Stimulated activated CD8-positive, alpha-beta memory T cell treated with anti-CD3 and anti-CD28 coated beads, Interleukin-4, amount 100 ng/mL, for 1 hour (primary cell): ENCODE results near the gene SLC66A3.

ENCODE experiments used
- DNase-seq, 2 donors: peaks; one replicate each; pipeline ENCODE4 v3.0.0-alpha.2; 2020; ENCODE audit warnings: low read depth in 2 of 2, low spot score in 1 of 2

The SLC66A3 gene

DNA sequence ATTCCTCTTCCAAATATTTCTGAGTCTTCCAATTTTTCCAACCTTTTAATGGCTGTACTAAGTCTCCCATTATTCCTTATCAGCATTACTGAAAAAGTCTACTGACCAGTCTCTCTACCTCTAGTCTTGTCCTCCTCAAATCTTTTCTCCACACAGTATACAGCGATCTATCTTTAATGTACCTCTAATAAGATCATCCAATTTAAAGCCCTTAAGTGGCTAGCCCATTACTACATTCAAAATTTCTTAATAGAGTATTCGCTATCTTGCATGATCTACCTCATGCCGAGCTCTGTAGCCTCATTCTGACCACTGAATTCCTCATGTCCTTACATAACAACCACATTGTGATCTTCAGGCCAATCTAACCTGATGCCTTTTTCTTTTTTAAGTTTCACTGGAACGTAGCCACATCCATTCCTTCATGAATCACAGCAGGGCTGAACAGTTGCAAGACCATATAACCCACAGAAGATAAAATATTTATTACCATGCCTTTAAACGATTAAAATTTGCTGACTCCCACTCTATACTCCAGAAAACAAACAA is 57.9 kb downstream of the SLC66A3 start:
- DNase-seq: no peak

DNA sequence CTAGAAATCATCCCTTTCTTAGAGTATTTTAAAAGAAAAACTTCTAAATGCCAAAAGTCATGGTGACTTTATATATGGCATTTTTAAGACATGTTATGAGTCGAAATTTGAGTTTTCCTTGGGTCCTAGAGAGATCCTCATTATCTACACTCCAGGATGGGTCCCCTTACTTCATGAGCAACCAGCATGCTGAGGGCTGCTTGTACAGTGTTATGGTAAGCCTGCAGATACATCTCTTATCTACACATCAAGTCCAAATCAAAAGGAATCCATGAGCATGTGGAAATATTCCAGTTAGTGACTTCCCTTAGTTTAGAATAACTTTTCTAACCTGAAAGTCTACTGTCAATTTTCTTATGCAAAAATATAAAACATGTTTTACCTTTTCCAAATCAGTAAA is 58.7 kb downstream of the SLC66A3 start:
- no peak for DNase-seq

DNA sequence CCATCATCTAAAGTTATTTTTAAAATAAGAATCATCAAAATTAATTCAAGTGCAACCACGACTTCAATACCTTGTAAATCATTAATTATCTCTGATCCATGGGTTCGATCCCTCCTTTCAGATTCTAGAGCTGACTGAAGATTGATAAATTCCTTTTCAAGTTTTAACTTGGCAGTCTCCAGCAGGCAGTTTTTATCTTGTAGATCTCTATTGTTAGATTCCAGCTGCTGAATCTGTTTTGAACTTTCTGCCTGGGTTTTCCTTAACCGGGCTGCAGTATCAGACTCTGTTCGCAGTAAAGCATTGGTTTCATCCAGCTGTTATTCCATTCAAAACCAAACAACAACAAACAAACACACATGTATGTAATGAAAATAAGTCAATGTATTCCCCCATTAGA is 59.5 kb downstream of the SLC66A3 start:
- DNase-seq: no peak

DNA sequence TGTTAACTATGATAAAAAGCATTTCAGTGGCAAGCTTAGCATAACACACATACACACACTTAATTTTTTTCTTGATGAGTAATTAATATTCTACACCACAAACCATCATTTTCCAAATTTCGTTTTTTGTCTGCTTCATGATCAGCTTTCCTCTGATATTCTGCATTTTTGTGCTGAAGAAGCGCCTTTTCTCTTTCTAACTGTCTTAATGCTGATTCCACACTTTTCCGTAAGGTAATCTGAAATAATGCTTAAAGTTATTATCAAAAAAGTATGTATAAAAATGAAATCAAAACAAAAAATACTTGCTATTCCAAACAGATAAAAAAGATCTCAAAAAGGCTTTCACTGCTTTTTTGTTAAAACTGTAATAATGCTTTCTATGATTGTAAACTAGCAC is 60.1 kb downstream of the SLC66A3 start:
- DNase-seq: no peak

DNA sequence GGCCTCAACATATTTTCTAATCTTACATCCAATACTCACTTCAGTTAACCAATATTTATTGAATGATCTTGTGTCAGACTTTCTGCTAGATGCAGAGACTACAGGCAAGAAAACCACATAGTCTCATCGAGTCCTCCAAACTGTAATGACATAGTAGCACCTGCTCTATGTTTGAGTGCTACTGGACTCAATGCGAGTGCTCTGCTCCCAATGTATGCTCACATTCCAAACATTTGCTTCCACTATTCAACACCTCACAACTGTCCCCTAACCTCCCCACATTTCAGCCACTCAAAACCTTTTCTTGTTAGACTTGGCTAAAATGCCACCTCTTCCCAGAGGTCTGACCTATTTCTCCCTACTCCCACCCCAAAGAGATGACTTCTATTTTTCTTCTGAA is 65.2 kb downstream of the SLC66A3 start:
- no peak for DNase-seq

DNA sequence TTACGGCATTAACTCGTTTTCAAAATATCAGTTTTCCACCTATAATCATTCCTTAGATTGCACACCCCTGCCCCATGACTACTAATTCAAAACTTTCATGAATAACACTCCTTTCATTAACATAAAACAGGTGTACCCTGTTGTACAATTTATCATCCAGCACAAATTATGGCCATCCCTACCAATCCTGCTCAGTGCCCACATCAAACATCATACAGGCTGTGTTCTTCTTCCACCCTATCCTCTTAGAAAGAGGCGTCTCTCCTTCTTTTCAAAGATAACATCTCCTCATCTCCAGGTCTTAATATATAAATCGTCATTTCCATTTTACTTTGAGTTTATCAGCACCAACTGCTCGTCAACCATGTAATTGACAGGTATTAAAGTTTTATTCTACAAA is 67.6 kb downstream of the SLC66A3 start:
- no peak for DNase-seq

DNA sequence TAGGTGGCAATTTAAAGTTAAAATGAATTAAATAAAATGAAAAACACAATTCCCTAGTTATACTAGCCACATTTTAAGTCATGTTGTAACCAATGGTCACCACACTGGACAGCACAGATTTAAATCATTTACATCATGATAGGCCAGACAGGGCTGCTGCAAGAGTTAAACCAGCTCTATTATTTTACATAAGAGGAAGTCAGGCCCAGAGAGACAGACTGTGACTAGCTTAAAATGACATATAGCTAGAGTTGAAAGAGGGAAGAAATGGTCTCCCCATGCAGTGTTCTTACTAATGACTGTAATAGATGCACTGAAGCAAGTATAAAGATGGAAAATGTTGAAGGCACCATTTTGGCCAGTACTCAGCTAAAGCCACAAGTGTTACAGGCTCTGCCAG is 69.6 kb downstream of the SLC66A3 start:
- no peak for DNase-seq

DNA sequence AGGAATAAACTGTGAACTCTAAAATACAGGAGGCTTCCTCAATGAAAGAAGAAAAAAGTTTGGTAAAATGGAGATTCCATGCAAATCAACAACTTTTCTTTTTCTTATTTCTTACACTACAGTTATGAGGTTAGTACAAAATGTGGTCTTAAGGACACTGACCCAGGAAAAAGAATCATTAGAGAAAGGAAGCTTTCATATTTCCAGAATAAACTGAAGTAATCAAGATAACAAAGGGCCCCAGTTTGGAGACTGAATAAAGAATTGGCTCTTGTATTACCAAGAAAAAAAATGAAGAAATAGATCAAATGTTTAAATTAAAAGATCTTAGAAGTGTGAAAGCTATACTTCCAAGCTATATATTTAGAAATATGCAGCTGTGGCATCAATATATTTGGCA is 72.3 kb downstream of the SLC66A3 start:
- DNase-seq: no peak
